NCI-H510A (cell line): ENCODE measurements around the gene C10orf143.
"Not testable (repeated sequence)": the region's sequence is repeated elsewhere in the genome, so short reads cannot be mapped to it uniquely, and the experiment has no call there.

ENCODE experiments used
- DNase-seq: peaks from one replicate; lab custom pipeline; 2025; lab: John Stamatoyannopoulos, UW

Gene C10orf143

GRCh38 chr10:130111113-130111851 lies 652 bp upstream of the C10orf143 start:
- peak; percentile 87 for DNase-seq

- peak; percentile 21 for DNase-seq
Observed at GRCh38 chr10:130109796-130110245, 809 bp downstream of the C10orf143 start.

- no peak for DNase-seq
Observed at GRCh38 chr10:130108934-130109604, 1.6 kb downstream of the C10orf143 start.

GRCh38 chr10:130108146-130108545 lies 2.5 kb downstream of the C10orf143 start:
- not testable (repeated sequence) for DNase-seq

GRCh38 chr10:130105724-130106123 lies 4.9 kb downstream of the C10orf143 start:
- no peak for DNase-seq

- DNase-seq, result no peak
Observed at GRCh38 chr10:130099344-130099743, 11.3 kb downstream of the C10orf143 start.

- not testable (repeated sequence) for DNase-seq
Observed at GRCh38 chr10:130090565-130090964, 20.1 kb downstream of the C10orf143 start.

- no peak for DNase-seq
Observed at GRCh38 chr10:130080461-130080814, 30.2 kb downstream of the C10orf143 start.

- DNase-seq, result no peak
Observed at GRCh38 chr10:130079614-130080460, 30.8 kb downstream of the C10orf143 start.

GRCh38 chr10:130078120-130078519 lies 32.5 kb downstream of the C10orf143 start:
- DNase-seq, result no peak

GRCh38 chr10:130076681-130077080 lies 33.9 kb downstream of the C10orf143 start:
- DNase-seq, result no peak

GRCh38 chr10:130074639-130075038 lies 36.0 kb downstream of the C10orf143 start:
- DNase-seq, result no peak

GRCh38 chr10:130073912-130074311 lies 36.7 kb downstream of the C10orf143 start:
- no peak for DNase-seq

GRCh38 chr10:130072247-130072646 lies 38.4 kb downstream of the C10orf143 start:
- no peak for DNase-seq

GRCh38 chr10:130067893-130068292 lies 42.7 kb downstream of the C10orf143 start:
- DNase-seq, result no peak

GRCh38 chr10:130066743-130067142 lies 43.9 kb downstream of the C10orf143 start:
- no peak for DNase-seq

GRCh38 chr10:130065251-130065650 lies 45.4 kb downstream of the C10orf143 start:
- no peak for DNase-seq

GRCh38 chr10:130064783-130065182 lies 45.8 kb downstream of the C10orf143 start:
- DNase-seq, result no peak

GRCh38 chr10:130062976-130063375 lies 47.7 kb downstream of the C10orf143 start:
- DNase-seq, result no peak

- DNase-seq, result no peak
Observed at GRCh38 chr10:130062201-130062600, 48.4 kb downstream of the C10orf143 start.

GRCh38 chr10:130061760-130062159 lies 48.9 kb downstream of the C10orf143 start:
- DNase-seq, result no peak

- DNase-seq, result no peak
Observed at GRCh38 chr10:130054021-130054420, 56.6 kb downstream of the C10orf143 start.

GRCh38 chr10:130053561-130053960 lies 57.1 kb downstream of the C10orf143 start:
- no peak for DNase-seq
